NCI-H128 (cell line): ENCODE results near the gene PNPO.
"Not testable (repeated sequence)": the region's sequence is repeated elsewhere in the genome, so short reads cannot be mapped to it uniquely, and the experiment has no call there.

Source experiments
- DNase-seq: peaks from one replicate; lab custom pipeline; 2025; ENCODE audit not compliant: unreplicated experiment; lab: John Stamatoyannopoulos, UW

Gene PNPO

DNA sequence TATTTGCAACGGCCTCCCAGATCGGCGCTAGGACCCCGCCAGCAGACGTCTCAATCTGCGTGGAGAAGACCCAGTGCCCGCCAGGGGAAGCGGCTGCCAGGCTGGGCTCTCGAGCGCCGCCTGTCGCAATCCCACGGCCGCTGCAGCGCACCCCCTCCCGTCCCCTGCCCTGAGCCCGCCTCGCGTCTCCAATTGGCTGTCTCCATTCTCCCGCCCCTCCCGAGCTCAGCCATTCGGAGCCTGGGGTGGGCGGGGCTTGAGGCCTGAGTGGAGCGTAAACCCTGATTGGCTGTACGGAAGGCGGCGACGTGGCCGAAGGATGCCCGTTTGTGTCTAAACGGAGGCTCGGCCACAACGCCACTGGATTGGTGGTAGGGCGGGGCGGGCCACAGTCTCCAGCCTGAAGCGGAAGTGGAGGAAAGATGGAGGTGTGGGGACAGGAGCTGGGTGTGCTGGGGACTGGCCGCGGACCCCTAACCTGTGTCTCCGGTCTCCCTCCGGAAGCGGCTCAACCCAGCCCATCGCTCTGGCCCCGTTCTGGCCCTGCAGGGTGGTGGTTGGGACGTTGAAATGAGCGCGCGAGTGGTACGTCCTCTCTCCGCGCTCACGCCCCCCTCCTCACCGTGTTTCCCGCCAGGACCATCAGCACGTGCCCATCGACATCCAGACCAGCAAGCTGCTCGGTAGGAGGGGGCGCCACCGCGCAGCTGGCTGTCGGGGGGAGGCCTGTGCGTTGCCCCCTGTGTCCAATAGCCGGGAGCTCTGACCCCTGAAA, 29.5 kb downstream of the PNPO start, which contains the start of gene CDK5RAP3:
Gene CDK5RAP3 (plus strand): TSS at position 389 of the 775 bp plus-strand sequence. CDS start 34 bp downstream, at position 423.
- peak; percentile 97 for DNase-seq

DNA sequence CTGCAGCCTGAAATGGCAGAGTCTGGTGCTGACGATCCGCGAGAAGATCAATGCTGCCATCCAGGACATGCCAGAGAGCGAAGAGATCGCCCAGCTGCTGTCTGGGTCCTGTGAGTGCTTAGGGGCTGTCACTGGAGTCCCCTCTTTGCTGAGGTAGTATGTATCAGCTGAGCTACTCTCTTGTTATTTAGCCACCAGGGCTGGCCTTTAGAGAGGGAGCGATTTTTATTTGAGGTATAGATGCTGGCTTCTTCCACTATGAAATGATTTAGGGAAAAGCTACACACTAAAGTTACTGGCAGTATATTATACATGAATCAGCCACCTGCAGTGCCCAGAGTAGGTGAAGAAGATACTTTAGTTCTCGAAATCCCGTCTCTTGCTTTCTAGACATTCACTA, 32.2 kb downstream of the PNPO start:
- no peak for DNase-seq

DNA sequence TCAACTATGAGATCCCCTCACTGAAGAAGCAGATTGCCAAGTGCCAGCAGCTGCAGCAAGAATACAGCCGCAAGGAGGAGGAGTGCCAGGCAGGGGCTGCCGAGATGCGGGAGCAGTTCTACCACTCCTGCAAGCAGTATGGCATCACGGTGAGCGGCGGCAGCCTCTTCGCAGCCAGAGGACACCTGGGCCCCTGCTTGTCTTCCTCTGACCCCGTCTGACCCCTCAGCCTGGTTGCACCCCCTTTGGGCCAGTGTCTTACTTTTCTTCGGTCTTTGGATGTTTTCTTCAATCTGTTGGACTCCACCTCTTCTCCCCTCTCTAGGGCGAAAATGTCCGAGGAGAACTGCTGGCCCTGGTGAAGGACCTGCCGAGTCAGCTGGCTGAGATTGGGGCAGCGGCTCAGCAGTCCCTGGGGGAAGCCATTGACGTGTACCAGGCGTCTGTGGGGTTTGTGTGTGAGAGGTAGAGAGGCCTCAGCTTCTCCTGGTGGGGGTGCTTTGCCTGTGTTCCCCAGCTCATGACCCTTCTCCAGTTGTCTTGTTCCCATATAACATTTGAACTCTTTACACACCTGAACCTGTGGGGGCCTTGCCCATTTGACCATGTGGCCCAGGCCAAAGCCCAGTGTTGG, 33.9 kb downstream of the PNPO start:
- DNase-seq: no peak

- no peak for DNase-seq
Measured at GRCh38 chr17:47975823-47976205, 34.4 kb downstream of the PNPO start.

- peak; percentile 23 for DNase-seq
Measured at GRCh38 chr17:47978324-47978723, 37.0 kb downstream of the PNPO start.

- DNase-seq: no peak
Measured at GRCh38 chr17:47980541-47980940, 39.2 kb downstream of the PNPO start.

- no peak for DNase-seq
Measured at GRCh38 chr17:47981462-47981861, 40.1 kb downstream of the PNPO start.

GRCh38 chr17:47982091-47982617, 40.8 kb downstream of the PNPO start:
- DNase-seq: no peak

GRCh38 chr17:47982645-47983390, 41.4 kb downstream of the PNPO start:
- no peak for DNase-seq

GRCh38 chr17:47983492-47984223, 42.3 kb downstream of the PNPO start:
- DNase-seq: no peak

DNA sequence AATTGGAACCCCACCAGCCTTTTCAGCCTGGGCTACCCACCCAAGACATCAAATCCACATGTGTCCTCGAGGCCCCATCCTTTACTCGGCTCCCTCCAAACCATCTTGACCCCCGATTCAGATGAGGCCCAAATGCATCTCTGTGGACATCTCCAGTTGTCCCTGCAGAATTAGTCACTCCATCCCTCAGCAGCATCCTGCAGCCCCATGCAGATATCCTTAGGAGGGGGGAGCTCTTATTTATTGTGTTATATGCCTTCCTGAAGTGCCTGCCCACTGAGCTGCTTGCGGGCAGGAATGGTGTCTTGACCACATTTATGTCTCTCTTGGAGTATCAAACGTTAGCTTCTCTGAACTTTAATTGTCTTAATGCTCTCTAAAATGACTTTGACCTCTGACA, 45.1 kb downstream of the PNPO start:
- DNase-seq: no peak

- DNase-seq: no peak
Measured at GRCh38 chr17:47987240-47987835, 46.0 kb downstream of the PNPO start.

GRCh38 chr17:47988445-47988844, 47.1 kb downstream of the PNPO start:
- not testable (repeated sequence) for DNase-seq

- no peak for DNase-seq
Measured at GRCh38 chr17:47989159-47989558, 47.8 kb downstream of the PNPO start.

DNA sequence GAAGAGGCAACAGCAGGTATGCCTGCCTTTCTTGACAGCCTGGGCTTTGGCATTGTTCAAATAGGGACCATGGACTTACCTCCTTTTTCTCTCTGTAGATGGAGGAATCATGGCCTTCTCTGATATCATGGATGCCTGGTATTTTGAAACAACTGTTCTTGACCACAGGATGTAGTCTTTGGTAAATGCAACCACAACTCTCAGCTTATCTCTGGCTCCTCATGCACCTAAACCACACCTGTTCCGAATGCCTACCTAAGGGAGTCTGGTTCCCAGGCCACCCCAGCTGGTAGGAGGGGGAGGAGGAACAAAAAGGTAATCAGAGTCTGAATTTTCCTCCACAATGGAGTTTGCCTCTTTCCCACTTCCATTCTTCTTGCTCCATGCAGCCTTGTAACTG, 48.3 kb downstream of the PNPO start:
- no peak for DNase-seq

- DNase-seq: no peak
Measured at GRCh38 chr17:47990962-47991731, 49.8 kb downstream of the PNPO start.

GRCh38 chr17:47992216-47992615, 50.8 kb downstream of the PNPO start:
- DNase-seq: no peak

- DNase-seq: no peak
Measured at GRCh38 chr17:47993031-47993564, 51.7 kb downstream of the PNPO start.

DNA sequence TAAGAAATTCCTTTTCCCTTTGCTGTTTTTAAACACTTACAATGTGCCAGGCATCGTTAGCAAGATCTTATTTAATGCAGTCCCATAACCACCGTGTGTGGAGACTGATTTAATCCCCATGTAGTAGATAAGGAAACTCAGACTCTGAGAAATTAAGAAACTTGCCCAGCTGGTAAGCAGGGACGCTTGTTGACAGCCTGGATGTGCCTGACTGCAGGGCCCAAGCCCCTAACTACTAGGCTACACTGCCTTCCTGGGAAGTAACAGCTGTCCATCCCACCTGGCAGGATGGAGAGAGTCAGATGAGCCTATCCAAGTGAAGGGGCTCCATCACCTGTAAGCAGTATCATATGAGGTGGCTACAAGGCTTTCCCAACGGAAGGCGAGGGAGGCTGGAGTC, 52.6 kb downstream of the PNPO start:
- DNase-seq: no peak

DNA sequence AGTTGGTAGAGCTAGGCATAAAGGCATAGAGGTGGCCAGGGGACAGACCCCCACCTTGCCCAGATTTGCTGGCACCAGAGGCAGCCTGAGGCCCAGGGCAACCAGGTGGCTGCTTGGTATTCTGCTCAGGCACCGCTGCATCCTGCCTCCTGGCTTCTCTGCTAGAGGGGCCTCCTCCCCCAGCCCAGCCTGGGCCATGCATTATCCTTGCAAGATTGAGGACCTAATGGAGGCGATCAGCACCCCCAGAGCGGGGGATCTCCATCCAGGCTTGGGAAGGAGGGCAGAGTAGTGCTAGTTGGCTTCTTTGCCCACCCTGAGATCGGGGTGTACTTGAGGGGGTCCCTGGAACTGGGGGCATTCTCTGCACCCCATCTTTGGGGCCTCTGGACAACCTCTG, 53.4 kb downstream of the PNPO start:
- DNase-seq: no peak
